Panc1 (cell line): ENCODE results near the gene EGFR. TPM values are rescaled to one million over a fixed set of nuclear protein-coding genes. Genes with fewer than 3 reads are reported as not detected.

ENCODE experiments used
- ATAC-seq: fragments of 200-7000 bp; cut with Tn5 transposase; 2 replicates; pipeline ENCODE4 v1.9.1; 2020; ENCODE audit warnings: mild to moderate bottlenecking, moderate library complexity
- BruUV-seq: library from RNA; stranded (reverse); fragments of 400-500 nt; replicated peaks from 2 replicates; lab custom pipeline; 2021; lab: Mats Ljungman, UMichigan
- CTCF ChIA-PET: fragments of 300-600 bp; sonication (Branson Sonifier 250); formaldehyde crosslinking; loops from one replicate; lab custom pipeline; 2022; ENCODE audit warnings: antibody characterized with exemption; lab: Charles Lee
- POLR2A ChIA-PET: fragments of 300-600 bp; sonication (Branson Sonifier 250); formaldehyde crosslinking; loops from one replicate; lab custom pipeline; 2022; ENCODE audit warnings: antibody characterized with exemption; lab: Charles Lee
- DNase-seq: peaks from one replicate; pipeline ENCODE4 v3.0.0-alpha.2; 2010; ENCODE audit warnings: low read depth, low spot score
- H3K27ac ChIP-seq: 2 replicates; pipeline ENCODE4 v1.5.1; 2011; ENCODE audit warnings: mild to moderate bottlenecking, low read length, inconsistent platforms
- H3K27me3 ChIP-seq: fragments of 200-500 bp; sonication (Bioruptor generic); 2 replicates; pipeline ENCODE4 v1.6.0; 2014; ENCODE audit warnings: low read length, inconsistent platforms; ENCODE audit not compliant: control insufficient read depth, insufficient read depth
- H3K36me3 ChIP-seq: fragments of 200-500 bp; sonication (Bioruptor generic); 2 replicates; pipeline ENCODE4 v1.5.1; 2014; ENCODE audit warnings: inconsistent platforms, mild to moderate bottlenecking, low read length, moderate library complexity; ENCODE audit not compliant: control insufficient read depth, insufficient read depth
- H3K4me1 ChIP-seq: 2 replicates; pipeline ENCODE4 v1.5.1; 2011; ENCODE audit warnings: inconsistent platforms, mild to moderate bottlenecking, low read length, moderate library complexity; ENCODE audit not compliant: control insufficient read depth, insufficient read depth
- H3K4me3 ChIP-seq, 2 experiments: 2 replicates each; pipeline ENCODE4 v1.5.1; 2011 to 2012; ENCODE audit warnings: low read depth in 2 of 2, low read length in 2 of 2, mild to moderate bottlenecking in 2 of 2, inconsistent platforms in 1 of 2, moderate library complexity in 1 of 2
- H3K9me3 ChIP-seq: fragments of 200-500 bp; sonication (Bioruptor generic); 2 replicates; pipeline ENCODE4 v1.5.1; 2014; ENCODE audit warnings: low read depth, mild to moderate bottlenecking, inconsistent platforms, low read length, moderate library complexity; ENCODE audit not compliant: control insufficient read depth, insufficient read depth
- POLR2AphosphoS5 ChIP-seq: IDR thresholded peaks from 2 replicates; pipeline ENCODE4 v1.6.1; 2012; ENCODE audit warnings: mild to moderate bottlenecking, low read depth, low read length, moderate library complexity
- SIN3A ChIP-seq: IDR thresholded peaks from 2 replicates; pipeline ENCODE4 v1.6.1; 2012; ENCODE audit warnings: low read depth, mild to moderate bottlenecking, low read length, moderate library complexity, borderline replicate concordance; ENCODE audit not compliant: insufficient read depth
- TCF7L2 ChIP-seq: IDR thresholded peaks from 2 replicates; pipeline ENCODE4 v1.6.1; 2011; ENCODE audit warnings: mild to moderate bottlenecking, low read depth, low read length, inconsistent platforms
- in situ Hi-C: cut with HindIII; loops from 2 replicates; pipeline ENCODE4 v1.10.0; 2016; ENCODE audit warnings: low sequenced_read_pairs, low pct_unique_long_range_greater_than_20kb
- intact Hi-C: fragments of 100-400 bp; cut with micrococcal nuclease; formaldehyde crosslinking; loops from one replicate; pipeline ENCODE4 v1.10.0; 2022; ENCODE audit not compliant: unreplicated experiment
- total RNA-seq: library from RNA; stranded (reverse); gene quantifications from one replicate; pipeline ENCODE4 v1.2.1, GENCODE V29; 2021; ENCODE audit not compliant: unreplicated experiment
- TF ChIP-seq, protein P1 (sequence below): fragments of 450-650 bp; IDR thresholded peaks from 2 replicates; pipeline ENCODE4 v1.5.1; 2017; ENCODE audit warnings: mild to moderate bottlenecking
- TF ChIP-seq, protein P2 (sequence below), 2 experiments: IDR thresholded peaks; 2 replicates each; pipeline ENCODE4 v1.6.1; 2011 to 2012; ENCODE audit warnings: low read depth in 2 of 2, control low read depth in 1 of 2, low read length in 1 of 2, mild to moderate bottlenecking in 1 of 2, moderate library complexity in 1 of 2; ENCODE audit not compliant: insufficient read depth in 1 of 2

The EGFR gene
- total RNA-seq, 1 experiment from 2014 or later, result 156 TPM

DNA sequence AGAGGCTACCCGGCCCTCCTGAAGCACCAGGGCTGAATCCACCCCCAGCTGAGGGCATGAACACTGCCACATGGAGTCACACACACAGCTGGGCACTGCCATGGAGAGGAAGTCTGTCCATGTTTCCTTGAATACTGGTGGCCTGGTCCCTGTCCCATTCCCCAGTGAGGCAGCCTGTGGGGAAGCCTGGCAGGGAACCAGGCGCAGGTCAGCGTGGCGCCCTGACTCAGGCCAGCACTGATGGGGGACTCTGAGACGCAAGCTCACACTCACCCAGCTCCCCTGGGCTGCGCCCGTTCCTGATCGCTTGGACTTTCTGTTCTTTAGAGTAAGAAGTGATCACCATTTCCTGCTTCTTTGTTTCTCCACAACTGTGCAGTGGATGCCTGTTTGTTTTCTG lies 128.3 kb downstream of the EGFR start:
- DNase-seq (no peak), ATAC-seq (no peak)
- Histone ChIP-seq H3K27ac (no peak overlapping the region), H3K9me3 (no peaks in the 10 kb centered on the region), H3K27me3 (no peaks in the 10 kb centered on the region), H3K4me3 (no peak overlapping the region), H3K36me3 (peaks cover 3% of the 10 kb centered on the region), H3K4me1 (no peaks in the 10 kb centered on the region)
- POLR2A ChIA-PET, result interaction anchor here (0.6 to 1.0 kb wide), 2 partner anchors 14 to 129 kb away, joined by 3 to 4 read pairs; no protein-coding TSS in a partner anchor
- intact Hi-C loops, result no loop called here
- TF ChIP-seq POLR2AphosphoS5 (no peak), SIN3A (no peak), TCF7L2 (no peak)
- TF ChIP-seq, protein P1, sequence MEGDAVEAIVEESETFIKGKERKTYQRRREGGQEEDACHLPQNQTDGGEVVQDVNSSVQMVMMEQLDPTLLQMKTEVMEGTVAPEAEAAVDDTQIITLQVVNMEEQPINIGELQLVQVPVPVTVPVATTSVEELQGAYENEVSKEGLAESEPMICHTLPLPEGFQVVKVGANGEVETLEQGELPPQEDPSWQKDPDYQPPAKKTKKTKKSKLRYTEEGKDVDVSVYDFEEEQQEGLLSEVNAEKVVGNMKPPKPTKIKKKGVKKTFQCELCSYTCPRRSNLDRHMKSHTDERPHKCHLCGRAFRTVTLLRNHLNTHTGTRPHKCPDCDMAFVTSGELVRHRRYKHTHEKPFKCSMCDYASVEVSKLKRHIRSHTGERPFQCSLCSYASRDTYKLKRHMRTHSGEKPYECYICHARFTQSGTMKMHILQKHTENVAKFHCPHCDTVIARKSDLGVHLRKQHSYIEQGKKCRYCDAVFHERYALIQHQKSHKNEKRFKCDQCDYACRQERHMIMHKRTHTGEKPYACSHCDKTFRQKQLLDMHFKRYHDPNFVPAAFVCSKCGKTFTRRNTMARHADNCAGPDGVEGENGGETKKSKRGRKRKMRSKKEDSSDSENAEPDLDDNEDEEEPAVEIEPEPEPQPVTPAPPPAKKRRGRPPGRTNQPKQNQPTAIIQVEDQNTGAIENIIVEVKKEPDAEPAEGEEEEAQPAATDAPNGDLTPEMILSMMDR, result no peak
- TF ChIP-seq, protein P2, sequence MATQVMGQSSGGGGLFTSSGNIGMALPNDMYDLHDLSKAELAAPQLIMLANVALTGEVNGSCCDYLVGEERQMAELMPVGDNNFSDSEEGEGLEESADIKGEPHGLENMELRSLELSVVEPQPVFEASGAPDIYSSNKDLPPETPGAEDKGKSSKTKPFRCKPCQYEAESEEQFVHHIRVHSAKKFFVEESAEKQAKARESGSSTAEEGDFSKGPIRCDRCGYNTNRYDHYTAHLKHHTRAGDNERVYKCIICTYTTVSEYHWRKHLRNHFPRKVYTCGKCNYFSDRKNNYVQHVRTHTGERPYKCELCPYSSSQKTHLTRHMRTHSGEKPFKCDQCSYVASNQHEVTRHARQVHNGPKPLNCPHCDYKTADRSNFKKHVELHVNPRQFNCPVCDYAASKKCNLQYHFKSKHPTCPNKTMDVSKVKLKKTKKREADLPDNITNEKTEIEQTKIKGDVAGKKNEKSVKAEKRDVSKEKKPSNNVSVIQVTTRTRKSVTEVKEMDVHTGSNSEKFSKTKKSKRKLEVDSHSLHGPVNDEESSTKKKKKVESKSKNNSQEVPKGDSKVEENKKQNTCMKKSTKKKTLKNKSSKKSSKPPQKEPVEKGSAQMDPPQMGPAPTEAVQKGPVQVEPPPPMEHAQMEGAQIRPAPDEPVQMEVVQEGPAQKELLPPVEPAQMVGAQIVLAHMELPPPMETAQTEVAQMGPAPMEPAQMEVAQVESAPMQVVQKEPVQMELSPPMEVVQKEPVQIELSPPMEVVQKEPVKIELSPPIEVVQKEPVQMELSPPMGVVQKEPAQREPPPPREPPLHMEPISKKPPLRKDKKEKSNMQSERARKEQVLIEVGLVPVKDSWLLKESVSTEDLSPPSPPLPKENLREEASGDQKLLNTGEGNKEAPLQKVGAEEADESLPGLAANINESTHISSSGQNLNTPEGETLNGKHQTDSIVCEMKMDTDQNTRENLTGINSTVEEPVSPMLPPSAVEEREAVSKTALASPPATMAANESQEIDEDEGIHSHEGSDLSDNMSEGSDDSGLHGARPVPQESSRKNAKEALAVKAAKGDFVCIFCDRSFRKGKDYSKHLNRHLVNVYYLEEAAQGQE (IDR thresholded peaks at IDR 0.05; ENCODE audit: insufficient read depth in 1 of 2, low read depth in 2 of 2, low read length in 1 of 2), result no peak
- in situ Hi-C loops, result no loop called here
- BruUV-seq, result no TSS peak
- CTCF ChIA-PET, result interaction anchor here (0.6 to 0.7 kb wide), 2 partner anchors 108 to 288 kb away, joined by 4 to 5 read pairs; no protein-coding TSS in a partner anchor

- in situ Hi-C loops, result no loop called here
These were observed 128.9 kb downstream of the EGFR start for GRCh38 chr7:55147736-55148135.

More at GRCh38 chr7:55147736-55148135, 128.9 kb downstream of the EGFR start:
- H3K36me3 ChIP-seq, result peaks cover 5% of the 10 kb centered on the region
- H3K9me3 ChIP-seq, result no peaks in the 10 kb centered on the region
- no peak for ATAC-seq
- no peak overlapping the region for H3K4me3 ChIP-seq
- TF ChIP-seq SIN3A (no peak), POLR2AphosphoS5 (no peak), TCF7L2 (no peak)
- TF ChIP-seq, protein P2 (IDR thresholded peaks at IDR 0.05; ENCODE audit: insufficient read depth in 1 of 2, low read depth in 2 of 2, low read length in 1 of 2), result no peak
- TF ChIP-seq, protein P1, result no peak
- no peak for DNase-seq
- POLR2A ChIA-PET, result interaction anchor here (0.6 to 1.0 kb wide), 2 partner anchors 14 to 129 kb away, joined by 3 to 4 read pairs; no protein-coding TSS in a partner anchor
- CTCF ChIA-PET, result interaction anchor here (0.6 to 0.7 kb wide), 2 partner anchors 107 to 289 kb away, joined by 4 to 5 read pairs; no protein-coding TSS in a partner anchor
- intact Hi-C loops, result no loop called here
- no TSS peak for BruUV-seq
- H3K27me3 ChIP-seq, result no peaks in the 10 kb centered on the region
- no peak overlapping the region for H3K27ac ChIP-seq
- H3K4me1 ChIP-seq, result no peaks in the 10 kb centered on the region
